Measurements from ENCODE around the gene STX10.

DNA sequence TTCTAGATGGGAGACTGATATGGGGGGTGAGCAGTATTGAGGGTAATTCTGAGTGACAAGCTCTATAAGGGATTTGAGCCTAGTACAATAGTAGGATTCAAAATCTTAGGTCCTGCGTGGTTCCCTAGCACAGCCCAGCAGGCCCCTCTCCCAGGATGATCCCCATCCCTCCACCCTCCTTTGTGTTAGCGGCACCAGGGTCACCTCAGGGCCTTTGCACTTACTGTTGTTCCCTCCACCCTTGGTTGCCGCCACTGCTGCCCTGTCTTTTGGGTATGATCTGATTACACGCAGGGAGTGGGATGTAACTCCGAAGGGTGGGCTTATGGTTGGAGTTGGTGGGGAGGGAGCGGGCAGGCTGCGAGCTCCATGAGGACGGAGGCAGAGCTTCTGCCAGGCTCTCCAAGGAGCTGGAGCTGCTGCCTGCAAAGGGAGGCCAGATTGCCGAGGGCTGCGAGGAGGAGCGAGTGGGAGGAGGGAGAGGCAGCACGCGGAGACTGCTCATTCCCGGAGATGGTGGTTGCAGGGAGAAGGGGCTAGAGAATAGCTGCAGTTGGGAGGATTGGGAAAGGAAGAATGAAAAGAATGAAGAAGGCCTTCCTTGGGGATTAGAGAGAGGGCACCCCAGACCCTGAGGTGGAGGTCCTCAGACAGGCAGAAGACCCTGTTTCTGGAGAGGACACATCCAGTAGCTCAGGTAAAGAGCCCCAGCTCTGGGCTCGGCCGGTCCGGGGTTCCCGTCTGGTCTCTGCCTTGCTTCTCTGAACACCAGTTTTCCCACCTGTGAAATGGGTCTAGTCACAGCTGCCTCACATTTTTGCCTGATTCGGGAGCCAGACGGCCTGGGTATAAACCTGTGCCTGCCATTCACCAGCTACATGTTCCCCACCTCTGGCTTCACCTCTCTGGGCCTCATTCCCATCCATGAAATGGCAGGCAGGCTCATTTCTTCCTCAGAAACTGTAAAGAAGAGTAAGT is 26.9 kb downstream of the STX10 start:
- TF ChIP-seq, protein P1, sequence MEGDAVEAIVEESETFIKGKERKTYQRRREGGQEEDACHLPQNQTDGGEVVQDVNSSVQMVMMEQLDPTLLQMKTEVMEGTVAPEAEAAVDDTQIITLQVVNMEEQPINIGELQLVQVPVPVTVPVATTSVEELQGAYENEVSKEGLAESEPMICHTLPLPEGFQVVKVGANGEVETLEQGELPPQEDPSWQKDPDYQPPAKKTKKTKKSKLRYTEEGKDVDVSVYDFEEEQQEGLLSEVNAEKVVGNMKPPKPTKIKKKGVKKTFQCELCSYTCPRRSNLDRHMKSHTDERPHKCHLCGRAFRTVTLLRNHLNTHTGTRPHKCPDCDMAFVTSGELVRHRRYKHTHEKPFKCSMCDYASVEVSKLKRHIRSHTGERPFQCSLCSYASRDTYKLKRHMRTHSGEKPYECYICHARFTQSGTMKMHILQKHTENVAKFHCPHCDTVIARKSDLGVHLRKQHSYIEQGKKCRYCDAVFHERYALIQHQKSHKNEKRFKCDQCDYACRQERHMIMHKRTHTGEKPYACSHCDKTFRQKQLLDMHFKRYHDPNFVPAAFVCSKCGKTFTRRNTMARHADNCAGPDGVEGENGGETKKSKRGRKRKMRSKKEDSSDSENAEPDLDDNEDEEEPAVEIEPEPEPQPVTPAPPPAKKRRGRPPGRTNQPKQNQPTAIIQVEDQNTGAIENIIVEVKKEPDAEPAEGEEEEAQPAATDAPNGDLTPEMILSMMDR (IDR thresholded peaks at IDR 0.05) = no peak
- TF ChIP-seq POLR2A (IDR thresholded peaks at IDR 0.05) = no peak
